Testis (tissue), 2 donors: ENCODE data around the gene GLRX.

Source experiments
- POLR2A ChIP-seq: fragments of 450-650 bp; IDR thresholded peaks from one replicate; pipeline ENCODE4 v1.6.1; 2017; ENCODE audit warnings: antibody characterized with exemption, mild to moderate bottlenecking, moderate library complexity
- TF ChIP-seq, protein P1 (sequence below), 3 experiments: fragments of 450-650 bp in 2 of 3; fragments of 200-600 bp in 1 of 3; sonication (generic) in 1 of 3; IDR thresholded peaks; one replicate each; pipeline ENCODE4 v1.5.1; 2016 to 2019; ENCODE audit warnings: antibody characterized with exemption in 3 of 3, mild to moderate bottlenecking in 2 of 3, moderate library complexity in 1 of 3

DNA sequence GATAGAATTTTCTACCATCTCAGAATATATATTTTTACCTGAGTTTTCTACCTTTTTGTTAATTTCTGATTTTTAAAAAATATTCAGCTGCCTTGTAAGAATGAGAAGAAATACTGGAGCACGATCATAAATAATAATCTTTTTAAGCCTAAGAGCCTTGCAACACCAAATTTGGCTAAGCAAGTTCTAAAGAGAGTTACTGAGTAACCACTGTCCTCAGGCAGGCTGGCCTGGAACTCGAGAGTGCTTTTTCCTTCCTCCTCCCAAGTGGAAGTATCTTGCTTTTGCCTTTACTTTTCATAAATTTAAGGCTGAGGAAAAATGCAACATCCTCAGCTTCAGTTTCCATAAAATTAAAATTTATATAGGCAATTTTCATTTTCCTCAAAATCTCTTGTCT is 21.0 kb downstream of the GLRX start:
- TF ChIP-seq, protein P1, sequence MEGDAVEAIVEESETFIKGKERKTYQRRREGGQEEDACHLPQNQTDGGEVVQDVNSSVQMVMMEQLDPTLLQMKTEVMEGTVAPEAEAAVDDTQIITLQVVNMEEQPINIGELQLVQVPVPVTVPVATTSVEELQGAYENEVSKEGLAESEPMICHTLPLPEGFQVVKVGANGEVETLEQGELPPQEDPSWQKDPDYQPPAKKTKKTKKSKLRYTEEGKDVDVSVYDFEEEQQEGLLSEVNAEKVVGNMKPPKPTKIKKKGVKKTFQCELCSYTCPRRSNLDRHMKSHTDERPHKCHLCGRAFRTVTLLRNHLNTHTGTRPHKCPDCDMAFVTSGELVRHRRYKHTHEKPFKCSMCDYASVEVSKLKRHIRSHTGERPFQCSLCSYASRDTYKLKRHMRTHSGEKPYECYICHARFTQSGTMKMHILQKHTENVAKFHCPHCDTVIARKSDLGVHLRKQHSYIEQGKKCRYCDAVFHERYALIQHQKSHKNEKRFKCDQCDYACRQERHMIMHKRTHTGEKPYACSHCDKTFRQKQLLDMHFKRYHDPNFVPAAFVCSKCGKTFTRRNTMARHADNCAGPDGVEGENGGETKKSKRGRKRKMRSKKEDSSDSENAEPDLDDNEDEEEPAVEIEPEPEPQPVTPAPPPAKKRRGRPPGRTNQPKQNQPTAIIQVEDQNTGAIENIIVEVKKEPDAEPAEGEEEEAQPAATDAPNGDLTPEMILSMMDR (IDR thresholded peaks at IDR 0.05): no peak
- no peak for TF ChIP-seq POLR2A
